SH-SY5Y (cell line): ENCODE measurements around the gene ARMC8.

Experiments used
- GATA2 ChIP-seq: IDR thresholded peaks from 2 replicates; pipeline ENCODE4 v1.6.1; 2011; ENCODE audit warnings: mild to moderate bottlenecking, low read depth, low read length
- GATA3 ChIP-seq: IDR thresholded peaks from 2 replicates; pipeline ENCODE4 v1.6.1; 2011; ENCODE audit warnings: low read depth, mild to moderate bottlenecking, low read length, moderate library complexity

- TF ChIP-seq GATA3 (no peak), GATA2 (no peak)
Observed at GRCh38 chr3:138139691-138140090, 47.4 kb upstream of the ARMC8 start.
